SK-N-SH (cell line): ENCODE measurements around the gene DUS3L. TPM values are rescaled to one million over a fixed set of nuclear protein-coding genes. Genes with fewer than 3 reads are reported as not detected.

Experiments
- CTCF ChIA-PET: fragments of 300-600, 350-600 bp; formaldehyde crosslinking; extraction: SDS; loops from one replicate; lab custom pipeline; 2021; lab: Yijun Ruan, JAX
- POLR2A ChIA-PET: fragments of 350-600 bp; sonication (Branson Sonifier 250); formaldehyde crosslinking; extraction: SDS; loops from one replicate; lab custom pipeline; 2020; ENCODE audit warnings: antibody characterized with exemption, inconsistent platforms; lab: Yijun Ruan, JAX
- DNase-seq: peaks from one replicate; pipeline ENCODE4 v3.0.0; 2012
- H2AFZ ChIP-seq: fragments of 200-600 bp; sonication (generic); 2 replicates; pipeline ENCODE4 v1.8.1; 2016; ENCODE audit warnings: antibody characterized with exemption, mild to moderate bottlenecking, low read depth
- H3F3A ChIP-seq: fragments of 200-600 bp; sonication (generic); replicated peaks from 2 replicates; pipeline ENCODE3; 2016; ENCODE audit warnings: antibody characterized with exemption, mild to moderate bottlenecking; ENCODE audit not compliant: insufficient read depth
- H3K27ac ChIP-seq, 2 experiments: fragments of 200-500 bp in 1 of 2; fragments of 200-600 bp in 1 of 2; sonication (Bioruptor generic) in 1 of 2; sonication (generic), shearing (Covaris generic) in 1 of 2; 2 replicates each; pipeline versions ENCODE4 v1.5.1 to v1.6.1; 2014 to 2016; ENCODE audit warnings: low read depth in 2 of 2, inconsistent platforms in 1 of 2, low read length in 1 of 2, mild to moderate bottlenecking in 1 of 2, mixed read lengths in 1 of 2
- H3K27me3 ChIP-seq: fragments of 200-600 bp; sonication (generic), shearing (Covaris generic); 2 replicates; pipeline ENCODE4 v1.6.1; 2016; ENCODE audit warnings: mixed run types; ENCODE audit not compliant: insufficient read depth
- H3K36me3 ChIP-seq, 2 experiments: fragments of 200-500 bp in 1 of 2; fragments of 200-600 bp in 1 of 2; sonication (Bioruptor generic) in 1 of 2; sonication (generic) in 1 of 2; replicated peaks in 1 of 2; 2 replicates each; pipeline versions ENCODE3 to v1.5.1; 2014 to 2016; ENCODE audit warnings: low read length in 1 of 2, mild to moderate bottlenecking in 1 of 2; ENCODE audit not compliant: insufficient read depth in 2 of 2, control insufficient read depth in 1 of 2
- H3K4me1 ChIP-seq, 2 experiments: fragments of 200-500 bp in 1 of 2; fragments of 200-600 bp in 1 of 2; sonication (Bioruptor generic) in 1 of 2; sonication (generic), shearing (Covaris generic) in 1 of 2; 2 replicates each; pipeline versions ENCODE4 v1.5.1 to v1.6.1; 2014 to 2016; ENCODE audit warnings: low read depth in 1 of 2, low read length in 1 of 2, mixed run types in 1 of 2; ENCODE audit not compliant: insufficient read depth in 2 of 2, control insufficient read depth in 1 of 2
- H3K4me2 ChIP-seq: fragments of 200-600 bp; sonication (generic), shearing (Covaris generic); 2 replicates; pipeline ENCODE4 v1.6.1; 2017; ENCODE audit warnings: mixed run types
- H3K4me3 ChIP-seq, 2 experiments: fragments of 200-500 bp in 1 of 2; fragments of 200-600 bp in 1 of 2; sonication (Bioruptor generic) in 1 of 2; sonication (generic), shearing (Covaris generic) in 1 of 2; 2 replicates each; pipeline versions ENCODE4 v1.5.1 to v1.8.1; 2014 to 2016; ENCODE audit warnings: low read depth in 2 of 2, inconsistent platforms in 1 of 2, low read length in 1 of 2, mild to moderate bottlenecking in 1 of 2, mixed read lengths in 1 of 2, moderate library complexity in 1 of 2
- H3K79me2 ChIP-seq: fragments of 200-600 bp; sonication (generic); 2 replicates; pipeline ENCODE4 v1.8.1; 2017; ENCODE audit warnings: mild to moderate bottlenecking; ENCODE audit not compliant: insufficient read depth
- H3K9ac ChIP-seq: fragments of 200-600 bp; sonication (generic); 2 replicates; pipeline ENCODE4 v1.6.1; 2017; ENCODE audit warnings: mixed run types
- H3K9me2 ChIP-seq: fragments of 200-600 bp; sonication (generic); 2 replicates; pipeline ENCODE4 v1.6.1; 2017; ENCODE audit warnings: mixed run types
- H3K9me3 ChIP-seq: fragments of 200-600 bp; sonication (generic); 2 replicates; pipeline ENCODE4 v1.6.1; 2017; ENCODE audit warnings: mixed run types, mild to moderate bottlenecking, moderate library complexity
- H4K20me1 ChIP-seq: fragments of 200-600 bp; sonication (generic); 2 replicates; pipeline ENCODE4 v1.6.1; 2017; ENCODE audit warnings: mild to moderate bottlenecking, mixed run types; ENCODE audit not compliant: insufficient read depth
- ELF1 ChIP-seq: IDR thresholded peaks from 2 replicates; pipeline ENCODE4 v1.4.0; 2012
- EP300 ChIP-seq, 2 experiments: IDR thresholded peaks; 2 replicates each; pipeline versions ENCODE4 v1.4.0 to v1.6.1; 2012; ENCODE audit warnings: borderline replicate concordance in 1 of 2, low read depth in 1 of 2, low read length in 1 of 2
- FOSL2 ChIP-seq: IDR thresholded peaks from 2 replicates; pipeline ENCODE4 v1.4.0; 2012; ENCODE audit warnings: low read depth, mild to moderate bottlenecking, moderate library complexity, borderline replicate concordance
- FOXJ3 ChIP-seq: sonication (generic); formaldehyde crosslinking; IDR thresholded peaks from 2 replicates; pipeline ENCODE4 v1.5.1; 2020; ENCODE audit warnings: mild to moderate bottlenecking, missing genetic modification reagents
- FOXM1 ChIP-seq: IDR thresholded peaks from 2 replicates; pipeline ENCODE4 v1.4.0; 2012; ENCODE audit warnings: low read depth, mild to moderate bottlenecking
- GABPA ChIP-seq: IDR thresholded peaks from 2 replicates; pipeline ENCODE4 v1.4.0; 2012; ENCODE audit warnings: low read depth, mild to moderate bottlenecking
- GATA2 ChIP-seq: sonication (generic); formaldehyde crosslinking; IDR thresholded peaks from 2 replicates; pipeline ENCODE4 v1.5.0; 2020; ENCODE audit warnings: mild to moderate bottlenecking, missing genetic modification reagents
- IRF3 ChIP-seq: fragments of 150-350 bp; IDR thresholded peaks from 2 replicates; pipeline ENCODE4 v1.6.1; 2016; ENCODE audit warnings: mild to moderate bottlenecking, low read depth, low read length
- JUND ChIP-seq: IDR thresholded peaks from 2 replicates; pipeline ENCODE4 v1.4.0; 2012
- MAX ChIP-seq: IDR thresholded peaks from 2 replicates; pipeline ENCODE4 v1.4.0; 2012; ENCODE audit warnings: low read depth
- MXI1 ChIP-seq: IDR thresholded peaks from 2 replicates; pipeline ENCODE4 v1.6.1; 2012; ENCODE audit warnings: mild to moderate bottlenecking, low read depth, low read length, improper control_type of control experiment
- PBX3 ChIP-seq: IDR thresholded peaks from 2 replicates; pipeline ENCODE4; 2012
- RCOR1 ChIP-seq: fragments of 150-350 bp; IDR thresholded peaks from 2 replicates; pipeline ENCODE4 v1.6.1; 2017; ENCODE audit warnings: antibody characterized with exemption, low read length
- SIN3A ChIP-seq: IDR thresholded peaks from 2 replicates; pipeline ENCODE4 v1.6.1; 2012; ENCODE audit warnings: low read depth, mild to moderate bottlenecking, low read length, moderate library complexity, borderline replicate concordance
- TCF12 ChIP-seq: IDR thresholded peaks from 2 replicates; pipeline ENCODE4 v1.4.0; 2012
- TEAD4 ChIP-seq: IDR thresholded peaks from 2 replicates; pipeline ENCODE4 v1.4.0; 2012; ENCODE audit warnings: mild to moderate bottlenecking, borderline replicate concordance; ENCODE audit not compliant: insufficient read depth
- USF1 ChIP-seq: IDR thresholded peaks from 2 replicates; pipeline ENCODE4 v1.4.0; 2012; ENCODE audit warnings: low read depth, borderline replicate concordance
- WGBS: methylation state at CpG from one replicate; pipeline ENCODE4 v1.1.6; 2017; ENCODE audit warnings: low lambda C conversion rate; 5-methylcytosine and 5-hydroxymethylcytosine counted together
- polyA plus RNA-seq, 3 experiments: library from polyadenylated mRNA; depleted of rRNA; stranded (reverse); fragments of >200 nt; gene quantifications; 2 replicates each; pipeline ENCODE4 v1.2.3, GENCODE V29; 2012

Gene DUS3L
- polyA plus RNA-seq, 1 of the 3 experiments (the other 2 are of a cell fraction), result 44.0 TPM

GRCh38 chr19:5778402-5778801 lies 12.6 kb downstream of the DUS3L start:
- Histone ChIP-seq H3K79me2 (no peaks in the 10 kb centered on the region), H3K36me3 (no peaks in the 10 kb centered on the region), H3K9me2 (no peaks in the 10 kb centered on the region), H4K20me1 (no peaks in the 10 kb centered on the region), H3K9me3 (no peaks in the 10 kb centered on the region), H3K4me2 (no peak overlapping the region), H2AFZ (no peak overlapping the region), H3K27ac (no peak overlapping the region), H3K4me3 (no peak overlapping the region)
- WGBS, result 86% methylated on average over 14 of the region's 17 CpGs
- CTCF ChIA-PET, result no interaction called here
- no peak for DNase-seq
- TF ChIP-seq FOXJ3 (CRISPR knock-in tag), result no peak
- TF ChIP-seq, all 33 proteins: peak for 0
- H3K4me1 ChIP-seq, result no peaks in the 10 kb centered on the region; a peak in 1 of 4 replicates
- POLR2A ChIA-PET, result no interaction called here
- H3F3A ChIP-seq, result no peaks in the 10 kb centered on the region
- H3K9ac ChIP-seq, result no peak overlapping the region
- no peaks in the 10 kb centered on the region for H3K27me3 ChIP-seq

- no peak for TF ChIP-seq MAX
- TF ChIP-seq TCF12, result peak; percentile 28; the same call in 1 of the 2 replicates
- Histone ChIP-seq H3K4me2 (no peak overlapping the region), H3K27me3 (no peaks in the 10 kb centered on the region), H3K27ac (no peak overlapping the region), H4K20me1 (no peaks in the 10 kb centered on the region), H3K36me3 (no peaks in the 10 kb centered on the region), H3K4me3 (no peak overlapping the region), H3K9me3 (no peaks in the 10 kb centered on the region), H3K9me2 (no peaks in the 10 kb centered on the region), H2AFZ (no peak overlapping the region), H3K9ac (no peak overlapping the region), H3K4me1 (no peaks in the 10 kb centered on the region; a peak in 1 of 4 replicates), H3K79me2 (no peaks in the 10 kb centered on the region), H3F3A (no peaks in the 10 kb centered on the region)
- CTCF ChIA-PET, result interaction anchor here (0.9 to 2.8 kb wide), 3 partner anchors 19 to 28 kb away, joined by 3 to 19 read pairs (median 5); no protein-coding TSS in a partner anchor
- POLR2A ChIA-PET, result interaction anchor here (0.7 kb wide), 1 partner anchor 20 kb away, joined by 3 read pairs; no protein-coding TSS in a partner anchor
- 59% methylated on average over 16 of the region's 17 CpGs for WGBS
- no peak for DNase-seq
These were observed 15.2 kb downstream of the DUS3L start for GRCh38 chr19:5775668-5776309.

- H3K4me2 ChIP-seq, result no peak overlapping the region
- H4K20me1 ChIP-seq, result no peaks in the 10 kb centered on the region
- 87% methylated on average over 8 of the region's 8 CpGs for WGBS
- ChIA-PET CTCF (interaction anchor here (0.8 to 2.8 kb wide), 7 partner anchors 8 to 213 kb away, joined by 3 to 19 read pairs (median 5); no protein-coding TSS in a partner anchor), POLR2A (interaction anchor here (0.7 kb wide), 1 partner anchor 21 kb away, joined by 3 read pairs; no protein-coding TSS in a partner anchor)
- H3K79me2 ChIP-seq, result no peaks in the 10 kb centered on the region
- H3K9ac ChIP-seq, result no peak overlapping the region
- no peak overlapping the region for H3K27ac ChIP-seq
- H3K4me3 ChIP-seq, result no peak overlapping the region
- H3F3A ChIP-seq, result no peaks in the 10 kb centered on the region
- DNase-seq, result no peak
- H2AFZ ChIP-seq, result no peak overlapping the region
- H3K9me2 ChIP-seq, result no peaks in the 10 kb centered on the region
- H3K27me3 ChIP-seq, result no peaks in the 10 kb centered on the region
- no peaks in the 10 kb centered on the region for H3K9me3 ChIP-seq
- H3K4me1 ChIP-seq, result no peaks in the 10 kb centered on the region; a peak in 1 of 4 replicates
- TF ChIP-seq MXI1 (no peak), JUND (no peak), ELF1 (no peak), FOSL2 (no peak), USF1 (no peak), FOXM1 (no peak), MAX (no peak), EP300 (IDR thresholded peaks at IDR 0.05; ENCODE audit: borderline replicate concordance in 1 of 2, low read depth in 1 of 2, low read length in 1 of 2) (no peak), IRF3 (no peak), RCOR1 (no peak), PBX3 (no peak), TEAD4 (no peak), GATA2 (CRISPR knock-in tag) (no peak), GABPA (no peak), FOXJ3 (CRISPR knock-in tag) (no peak), SIN3A (no peak)
- no peaks in the 10 kb centered on the region for H3K36me3 ChIP-seq
These were observed 16.0 kb downstream of the DUS3L start for GRCh38 chr19:5774921-5775320.
